K562 (cell line): ENCODE results near the gene ZC3H6. TPM values are rescaled to one million over a fixed set of nuclear protein-coding genes. Genes with fewer than 3 reads are reported as not detected.

Experiments
- ATAC-seq: fragments of 200-7000 bp; cut with Tn5 transposase; 3 replicates; pipeline ENCODE4 v1.9.1; 2020; ENCODE audit warnings: moderate library complexity
- BruUV-seq: library from RNA; stranded (reverse); fragments of 400-500 nt; replicated peaks from 2 replicates; lab custom pipeline; 2021; lab: Mats Ljungman, UMichigan
- CTCF ChIA-PET: fragments of 300-600 bp; formaldehyde crosslinking; extraction: SDS; loops from one replicate; lab custom pipeline; 2021; ENCODE audit warnings: low intra/inter-chr PET ratio; lab: Yijun Ruan, JAX
- POLR2A ChIA-PET: fragments of 300-600, 350-650 bp; sonication (Branson Sonifier 250); formaldehyde crosslinking; extraction: SDS; loops from one replicate; lab custom pipeline; 2021; ENCODE audit warnings: antibody characterized with exemption, inconsistent platforms; lab: Yijun Ruan, JAX
- DNase-seq, 4 experiments: peaks; one replicate each; pipeline versions ENCODE4 v3.0.0 to v3.0.0-alpha.2; 2011 to 2018; ENCODE audit warnings: low spot score in 3 of 4, mixed read lengths in 3 of 4; ENCODE audit errors: extremely low read depth in 1 of 4
- FAIRE-seq: peaks from 2 replicates; lab custom pipeline; 2011; peaks lifted over from hg19 to GRCh38; lab: Jason Lieb, UNC
- H2AFZ ChIP-seq: 2 replicates; pipeline ENCODE4 v1.6.0; 2011; ENCODE audit warnings: low read depth, low read length, control low read depth, inconsistent platforms
- H3K27ac ChIP-seq: fragments of 200-600 bp; 3 replicates; pipeline ENCODE4 v1.8.0; 2011; ENCODE audit warnings: low read depth, mild to moderate bottlenecking, control low read depth, inconsistent platforms, low read length, moderate library complexity, mixed read lengths; ENCODE audit errors: extremely low read depth
- H3K27me3 ChIP-seq, 2 experiments: fragments of 300-600 bp in 1 of 2; 2 replicates in 1 of 2; 3 replicates in 1 of 2; pipeline versions ENCODE4 v1.6.0 to v1.8.0; 2011; ENCODE audit warnings: inconsistent platforms in 2 of 2, low read length in 2 of 2, mild to moderate bottlenecking in 1 of 2, mixed read lengths in 1 of 2, moderate library complexity in 1 of 2; ENCODE audit not compliant: control insufficient read depth in 2 of 2, insufficient read depth in 2 of 2
- H3K36me3 ChIP-seq: fragments of 300-600 bp; 3 replicates; pipeline ENCODE4 v1.8.0; 2011; ENCODE audit warnings: mild to moderate bottlenecking, low read length, inconsistent platforms; ENCODE audit not compliant: control insufficient read depth, insufficient read depth
- H3K4me1 ChIP-seq, 2 experiments: fragments of 200-600 bp in 1 of 2; replicated peaks in 1 of 2; 2 replicates in 1 of 2; 3 replicates in 1 of 2; pipeline versions ENCODE4 v1.5.1 to v1.8.0; 2011; ENCODE audit warnings: inconsistent platforms in 2 of 2, low read length in 2 of 2, mild to moderate bottlenecking in 1 of 2, mixed read lengths in 1 of 2, moderate library complexity in 1 of 2; ENCODE audit not compliant: control insufficient read depth in 2 of 2, insufficient read depth in 2 of 2
- H3K4me2 ChIP-seq: 2 replicates; pipeline ENCODE4 v1.6.1; 2011; ENCODE audit warnings: low read length, control low read depth, inconsistent platforms, mixed read lengths; ENCODE audit not compliant: insufficient read depth
- H3K4me3 ChIP-seq: fragments of 200-600 bp; sonication (generic), shearing (Covaris generic); 2 replicates; pipeline ENCODE4 v1.5.1; 2016; ENCODE audit warnings: control low read depth, inconsistent platforms
- H3K79me2 ChIP-seq: fragments of 200-600 bp; 3 replicates; pipeline ENCODE4 v1.8.0; 2011; ENCODE audit warnings: low read length, inconsistent platforms; ENCODE audit not compliant: control insufficient read depth, insufficient read depth
- H3K9ac ChIP-seq, 2 experiments: 2 replicates each; pipeline versions ENCODE4 v1.6.0 to v1.6.1; 2011; ENCODE audit warnings: low read depth in 2 of 2, low read length in 2 of 2, control low read depth in 1 of 2, inconsistent platforms in 1 of 2, mild to moderate bottlenecking in 1 of 2, mixed read lengths in 1 of 2; ENCODE audit not compliant: insufficient read depth in 1 of 2
- H3K9me1 ChIP-seq: one replicate; pipeline ENCODE4 v1.6.0; 2011; ENCODE audit warnings: inconsistent platforms, mild to moderate bottlenecking, low read length, moderate library complexity; ENCODE audit not compliant: control insufficient read depth, insufficient read depth
- H3K9me3 ChIP-seq: replicated peaks from 2 replicates; pipeline ENCODE4 v1.5.1; 2011; ENCODE audit warnings: low read depth, low read length, inconsistent platforms; ENCODE audit not compliant: control insufficient read depth, insufficient read depth
- H4K20me1 ChIP-seq: replicated peaks from 2 replicates; pipeline ENCODE4 v1.6.1; 2011; ENCODE audit warnings: low read length, inconsistent platforms, mixed read lengths; ENCODE audit not compliant: control insufficient read depth, insufficient read depth
- CBFA2T2 ChIP-seq: fragments of 450-650 bp; conservative IDR thresholded peaks from 2 replicates; pipeline ENCODE4 v1.6.1; 2017; ENCODE audit warnings: mild to moderate bottlenecking
- CREB1 ChIP-seq, 2 experiments: sonication (generic) in 1 of 2; formaldehyde crosslinking in 1 of 2; IDR thresholded peaks; 2 replicates each; pipeline versions ENCODE4 v1.6.1 to v1.8.0; 2012 to 2022; ENCODE audit warnings: inconsistent platforms in 1 of 2, mild to moderate bottlenecking in 1 of 2, missing genetic modification reagents in 1 of 2, moderate library complexity in 1 of 2
- E2F3 ChIP-seq: fragments of 250-450 bp; sonication (Bioruptor Pico); IDR thresholded peaks from 2 replicates; pipeline ENCODE4 v1.4.0; 2020; ENCODE audit warnings: mild to moderate bottlenecking
- HDAC3 ChIP-seq: fragments of 450-650 bp; IDR thresholded peaks from 2 replicates; pipeline ENCODE4 v1.6.1; 2018; ENCODE audit warnings: borderline replicate concordance, mild to moderate bottlenecking, moderate library complexity; ENCODE audit not compliant: partially characterized antibody
- HNRNPL ChIP-seq: fragments of 200-400 bp; formaldehyde crosslinking; IDR thresholded peaks from 2 replicates; pipeline ENCODE4 v1.6.1; 2017; ENCODE audit warnings: low read depth, mild to moderate bottlenecking, low read length
- MTF1 ChIP-seq: fragments of 250-450 bp; sonication (Bioruptor Pico); IDR thresholded peaks from 2 replicates; pipeline ENCODE4 v1.9.0; 2021; ENCODE audit warnings: moderate library complexity, mild to moderate bottlenecking, inconsistent platforms, borderline replicate concordance
- PTBP1 ChIP-seq: fragments of 200-400 bp; formaldehyde crosslinking; IDR thresholded peaks from 2 replicates; pipeline ENCODE4 v1.6.1; 2017; ENCODE audit warnings: low read depth, low read length
- WHSC1 ChIP-seq: IDR thresholded peaks from one replicate; pipeline ENCODE4 v1.6.1; 2012; ENCODE audit warnings: low read length, control low read depth, inconsistent platforms
- in situ Hi-C: fragments of 300-500 bp; cut with MboI; formaldehyde crosslinking; loops from 4 replicates; pipeline ENCODE4 v1.15.0; 2018; ENCODE audit warnings: inconsistent platforms, mixed read lengths
- intact Hi-C: fragments of 100-400 bp; cut with micrococcal nuclease; formaldehyde crosslinking; loops from 2 replicates; pipeline ENCODE4 v1.14.2; 2022
- polyA plus RNA-seq, 8 experiments: library from polyadenylated mRNA; depleted of rRNA in 4 of 8; stranded (reverse) in 5 of 8; unstranded in 3 of 8; fragments of >200 nt; fragmentation: Nextera tagmentation in 2 of 8; fragmentation: Illumina TruSeq in 1 of 8; extraction: Ambion mirVana in 2 of 8; extraction: Trizol in 1 of 8; gene quantifications; 2 replicates each; pipeline versions ENCODE4 v1.2.1 to v1.2.3, GENCODE V29; 2011 to 2014; ENCODE audit warnings: inconsistent platforms in 1 of 8, missing spikeins in 1 of 8
- total RNA-seq, 7 experiments: library from RNA; depleted of rRNA in 6 of 7; stranded (reverse); fragments of >200 nt in 6 of 7; fragmentation: Illumina TruSeq in 2 of 7; extraction: Trizol in 2 of 7; gene quantifications; 2 replicates each; pipeline versions ENCODE4 v1.2.1 to v1.2.3, GENCODE V29; 2011 to 2021; ENCODE audit warnings: low replicate concordance in 1 of 7
- TF ChIP-seq, protein P1 (sequence below): IDR thresholded peaks from 2 replicates; pipeline ENCODE4 v1.6.1; 2016; ENCODE audit warnings: missing genetic modification characterization, missing compliant biosample characterization
- TF ChIP-seq, protein P2 (sequence below): fragments of 450-650 bp; formaldehyde crosslinking; IDR thresholded peaks from 2 replicates; pipeline ENCODE4 v1.4.0; 2020; ENCODE audit warnings: mild to moderate bottlenecking, moderate library complexity
- TF ChIP-seq, protein P3 (sequence below), 2 experiments: fragments of 450-650 bp in 1 of 2; sonication (generic) in 1 of 2; formaldehyde crosslinking in 1 of 2; IDR thresholded peaks in 1 of 2; conservative IDR thresholded peaks in 1 of 2; 2 replicates each; pipeline versions ENCODE4 v1.6.1 to v1.8.1; 2016 to 2023; ENCODE audit warnings: mild to moderate bottlenecking in 2 of 2, moderate library complexity in 2 of 2, inconsistent platforms in 1 of 2, missing genetic modification reagents in 1 of 2
- TF ChIP-seq, protein P4 (sequence below), 2 experiments: fragments of 450-650 bp in 1 of 2; sonication (generic) in 1 of 2; formaldehyde crosslinking; conservative IDR thresholded peaks; 2 replicates each; pipeline versions ENCODE4 v1.4.0 to v1.8.1; 2020 to 2022; ENCODE audit warnings: mild to moderate bottlenecking in 1 of 2, missing genetic modification reagents in 1 of 2
- TF ChIP-seq, protein P5 (sequence below): fragments of 450-650 bp; IDR thresholded peaks from 2 replicates; pipeline ENCODE4 v1.6.1; 2016; ENCODE audit warnings: missing biosample characterization, missing genetic modification characterization
- TF ChIP-seq, protein P6 (sequence below): sonication (generic); formaldehyde crosslinking; IDR thresholded peaks from 2 replicates; pipeline ENCODE4 v1.8.0; 2022; ENCODE audit warnings: mild to moderate bottlenecking, low read depth, missing genetic modification reagents

ZC3H6 gene
- total and polyA plus RNA-seq, 9 of the 15 experiments (the other 6 are each of a cell fraction or from before 2014, with no cell fraction given) = 0.45 to 1.9 (median 1.5) TPM

DNA sequence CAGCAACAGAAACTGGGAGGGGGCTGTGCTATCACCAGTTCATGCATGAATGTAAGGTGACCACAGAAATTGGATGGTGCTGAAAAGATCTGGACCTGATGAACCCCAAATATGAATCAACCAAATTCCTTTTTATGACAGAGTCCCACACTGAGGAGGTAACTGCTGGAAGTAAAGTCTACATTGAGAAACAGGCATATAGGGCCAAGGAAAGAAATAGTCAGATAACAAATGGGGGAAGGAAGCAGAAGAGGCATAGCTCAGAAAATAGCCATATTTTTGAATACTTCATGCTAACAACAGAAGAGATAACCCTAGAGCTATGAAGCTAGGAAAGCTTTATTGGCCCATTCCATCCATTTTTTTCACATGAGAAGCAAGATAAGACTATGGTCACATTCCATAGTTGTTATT is 25.8 kb downstream of the ZC3H6 start:
- intact Hi-C loops = no loop called here
- H3K9me1 ChIP-seq = no peaks in the 10 kb centered on the region
- TF ChIP-seq, protein P1, sequence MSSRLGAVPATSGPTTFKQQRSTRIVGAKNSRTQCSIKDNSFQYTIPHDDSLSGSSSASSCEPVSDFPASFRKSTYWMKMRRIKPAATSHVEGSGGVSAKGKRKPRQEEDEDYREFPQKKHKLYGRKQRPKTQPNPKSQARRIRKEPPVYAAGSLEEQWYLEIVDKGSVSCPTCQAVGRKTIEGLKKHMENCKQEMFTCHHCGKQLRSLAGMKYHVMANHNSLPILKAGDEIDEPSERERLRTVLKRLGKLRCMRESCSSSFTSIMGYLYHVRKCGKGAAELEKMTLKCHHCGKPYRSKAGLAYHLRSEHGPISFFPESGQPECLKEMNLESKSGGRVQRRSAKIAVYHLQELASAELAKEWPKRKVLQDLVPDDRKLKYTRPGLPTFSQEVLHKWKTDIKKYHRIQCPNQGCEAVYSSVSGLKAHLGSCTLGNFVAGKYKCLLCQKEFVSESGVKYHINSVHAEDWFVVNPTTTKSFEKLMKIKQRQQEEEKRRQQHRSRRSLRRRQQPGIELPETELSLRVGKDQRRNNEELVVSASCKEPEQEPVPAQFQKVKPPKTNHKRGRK = no peak
- no peak for TF ChIP-seq HNRNPL
- no peak for TF ChIP-seq E2F3
- TF ChIP-seq CBFA2T2 = no peak
- TF ChIP-seq, protein P2, sequence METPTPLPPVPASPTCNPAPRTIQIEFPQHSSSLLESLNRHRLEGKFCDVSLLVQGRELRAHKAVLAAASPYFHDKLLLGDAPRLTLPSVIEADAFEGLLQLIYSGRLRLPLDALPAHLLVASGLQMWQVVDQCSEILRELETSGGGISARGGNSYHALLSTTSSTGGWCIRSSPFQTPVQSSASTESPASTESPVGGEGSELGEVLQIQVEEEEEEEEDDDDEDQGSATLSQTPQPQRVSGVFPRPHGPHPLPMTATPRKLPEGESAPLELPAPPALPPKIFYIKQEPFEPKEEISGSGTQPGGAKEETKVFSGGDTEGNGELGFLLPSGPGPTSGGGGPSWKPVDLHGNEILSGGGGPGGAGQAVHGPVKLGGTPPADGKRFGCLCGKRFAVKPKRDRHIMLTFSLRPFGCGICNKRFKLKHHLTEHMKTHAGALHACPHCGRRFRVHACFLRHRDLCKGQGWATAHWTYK (CRISPR knock-in tag) = no peak
- TF ChIP-seq, protein P3, sequence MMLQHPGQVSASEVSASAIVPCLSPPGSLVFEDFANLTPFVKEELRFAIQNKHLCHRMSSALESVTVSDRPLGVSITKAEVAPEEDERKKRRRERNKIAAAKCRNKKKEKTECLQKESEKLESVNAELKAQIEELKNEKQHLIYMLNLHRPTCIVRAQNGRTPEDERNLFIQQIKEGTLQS (IDR thresholded peaks at IDR 0.05) = no peak
- TF ChIP-seq, protein P3 (CRISPR knock-in tag; conservative IDR thresholded peaks at IDR 0.05) = no peak
- no peak for TF ChIP-seq HDAC3
- TF ChIP-seq, protein P4, sequence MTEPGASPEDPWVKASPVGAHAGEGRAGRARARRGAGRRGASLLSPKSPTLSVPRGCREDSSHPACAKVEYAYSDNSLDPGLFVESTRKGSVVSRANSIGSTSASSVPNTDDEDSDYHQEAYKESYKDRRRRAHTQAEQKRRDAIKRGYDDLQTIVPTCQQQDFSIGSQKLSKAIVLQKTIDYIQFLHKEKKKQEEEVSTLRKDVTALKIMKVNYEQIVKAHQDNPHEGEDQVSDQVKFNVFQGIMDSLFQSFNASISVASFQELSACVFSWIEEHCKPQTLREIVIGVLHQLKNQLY (CRISPR knock-in tag; conservative IDR thresholded peaks at IDR 0.05) = no peak
- no peak for TF ChIP-seq CREB1 (IDR thresholded peaks at IDR 0.05)
- no peak for TF ChIP-seq CREB1 (CRISPR knock-in tag; IDR thresholded peaks at IDR 0.05)
- TF ChIP-seq PTBP1 = no peak
- TF ChIP-seq WHSC1 = no peak
- TF ChIP-seq, protein P5, sequence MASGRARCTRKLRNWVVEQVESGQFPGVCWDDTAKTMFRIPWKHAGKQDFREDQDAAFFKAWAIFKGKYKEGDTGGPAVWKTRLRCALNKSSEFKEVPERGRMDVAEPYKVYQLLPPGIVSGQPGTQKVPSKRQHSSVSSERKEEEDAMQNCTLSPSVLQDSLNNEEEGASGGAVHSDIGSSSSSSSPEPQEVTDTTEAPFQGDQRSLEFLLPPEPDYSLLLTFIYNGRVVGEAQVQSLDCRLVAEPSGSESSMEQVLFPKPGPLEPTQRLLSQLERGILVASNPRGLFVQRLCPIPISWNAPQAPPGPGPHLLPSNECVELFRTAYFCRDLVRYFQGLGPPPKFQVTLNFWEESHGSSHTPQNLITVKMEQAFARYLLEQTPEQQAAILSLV (tag) = no peak
- no peak for TF ChIP-seq MTF1
- TF ChIP-seq, protein P6, sequence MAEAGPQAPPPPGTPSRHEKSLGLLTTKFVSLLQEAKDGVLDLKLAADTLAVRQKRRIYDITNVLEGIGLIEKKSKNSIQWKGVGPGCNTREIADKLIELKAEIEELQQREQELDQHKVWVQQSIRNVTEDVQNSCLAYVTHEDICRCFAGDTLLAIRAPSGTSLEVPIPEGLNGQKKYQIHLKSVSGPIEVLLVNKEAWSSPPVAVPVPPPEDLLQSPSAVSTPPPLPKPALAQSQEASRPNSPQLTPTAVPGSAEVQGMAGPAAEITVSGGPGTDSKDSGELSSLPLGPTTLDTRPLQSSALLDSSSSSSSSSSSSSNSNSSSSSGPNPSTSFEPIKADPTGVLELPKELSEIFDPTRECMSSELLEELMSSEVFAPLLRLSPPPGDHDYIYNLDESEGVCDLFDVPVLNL (CRISPR knock-in tag) = no peak

More for the DNA sequence above, 25.8 kb downstream of the ZC3H6 start:
- Histone ChIP-seq H3K36me3 (no peaks in the 10 kb centered on the region), H3K4me3 (no peak overlapping the region), H3K9me3 (no peaks in the 10 kb centered on the region), H3K79me2 (no peaks in the 10 kb centered on the region), H3K27me3 (no peaks in the 10 kb centered on the region), H4K20me1 (no peaks in the 10 kb centered on the region), H3K4me1 (peaks cover 0 to 6% of the 10 kb centered on the region in 2 experiments; a peak in 1 of 5 replicates), H2AFZ (no peak overlapping the region), H3K9ac (no peak overlapping the region), H3K27ac (no peak overlapping the region), H3K4me2 (no peak overlapping the region)
- no peak for FAIRE-seq
- CTCF ChIA-PET = interaction anchor here (0.6 kb wide), 1 partner anchor 1589 kb away, joined by 3 read pairs; no protein-coding TSS in a partner anchor
- BruUV-seq = no TSS peak
- DNase-seq = no peak
- POLR2A ChIA-PET = interaction anchor here (0.6 kb wide), 1 partner anchor 75 kb away, joined by 3 read pairs; no protein-coding TSS in a partner anchor
- no peak for ATAC-seq
- in situ Hi-C loops = no loop called here
